ENCODE measurements around the gene PDSS2.

GRCh38 chr6:107353773-107354382 lies 105.5 kb downstream of the PDSS2 start:
- TF ChIP-seq CTCF (IDR thresholded peaks at IDR 0.05; ENCODE audit: low read depth, low read length) (no peak), POLR2A (IDR thresholded peaks at IDR 0.05; ENCODE audit: extremely low read depth, insufficient read length) (no peak)
